C4-2B (cell line): ENCODE results near the gene NEU2.

Source experiments
- CTCF ChIP-seq: fragments of 450-650 bp; conservative IDR thresholded peaks from 2 replicates; pipeline ENCODE4 v1.5.1; 2017; ENCODE audit warnings: mild to moderate bottlenecking
- ZFX ChIP-seq: fragments of 450-650 bp; IDR thresholded peaks from 2 replicates; pipeline ENCODE4 v1.6.1; 2017

- no peak for TF ChIP-seq CTCF
- TF ChIP-seq ZFX = no peak
These were observed 39.1 kb upstream of the NEU2 start for GRCh38 chr2:232993231-232993821.
